ENCODE measurements around the gene APP. TPM values are rescaled to one million over a fixed set of nuclear protein-coding genes. Genes with fewer than 3 reads are reported as not detected.

Gene APP
- total and polyA plus RNA-seq, 7 donors: 37.7 to 118 (median 56.6) TPM

- no peaks in the 10 kb centered on the region for H3K9me3 ChIP-seq
- WGBS, 3 donors: 67 to 71% (median 70%) methylated on average over 7 of the region's 7 CpGs
- H3K4me3 ChIP-seq: no peak overlapping the region
- H3K4me1 ChIP-seq: no peaks in the 10 kb centered on the region
- H3K27ac ChIP-seq: no peak overlapping the region
- H3K27me3 ChIP-seq (ENCODE audit: insufficient read depth in 3 of 3, low read length in 2 of 3): no peaks in the 10 kb centered on the region
- intact Hi-C loops (cut with DNase I): no loop called here
- ATAC-seq (no peak), DNase-seq (no peak)
- H3K36me3 ChIP-seq (ENCODE audit: insufficient read depth in 1 of 2, low read depth in 1 of 2): no peaks in the 10 kb centered on the region
- no peak for TF ChIP-seq CTCF (IDR thresholded peaks at IDR 0.05)
These were observed 110.0 kb downstream of the APP start for GRCh38 chr21:26060335-26061115.

- Histone ChIP-seq H3K9me3 (no peaks in the 10 kb centered on the region), H3K27ac (no peak overlapping the region), H3K4me1 (no peaks in the 10 kb centered on the region), H3K27me3 (ENCODE audit: insufficient read depth in 3 of 3, low read length in 2 of 3) (no peaks in the 10 kb centered on the region), H3K36me3 (ENCODE audit: insufficient read depth in 1 of 2, low read depth in 1 of 2) (no peaks in the 10 kb centered on the region), H3K4me3 (no peak overlapping the region)
- ATAC-seq: no peak
- no peak for TF ChIP-seq CTCF (IDR thresholded peaks at IDR 0.05)
- 43 to 65% (median 52%) methylated on average over 6 of the region's 6 CpGs for WGBS, 3 donors
- intact Hi-C loops (cut with DNase I): no loop called here
- DNase-seq: no peak
These were observed 112.9 kb downstream of the APP start for GRCh38 chr21:26057477-26058170.

GRCh38 chr21:26055841-26056264, 114.7 kb downstream of the APP start:
- TF ChIP-seq CTCF (IDR thresholded peaks at IDR 0.05): no peak
- Histone ChIP-seq H3K27me3 (ENCODE audit: insufficient read depth in 3 of 3, low read length in 2 of 3) (no peaks in the 10 kb centered on the region), H3K9me3 (no peaks in the 10 kb centered on the region), H3K4me1 (no peaks in the 10 kb centered on the region), H3K27ac (no peak overlapping the region), H3K36me3 (ENCODE audit: insufficient read depth in 1 of 2, low read depth in 1 of 2) (peaks cover 0 to 1% of the 10 kb centered on the region in 2 donors), H3K4me3 (no peak overlapping the region)
- intact Hi-C loops (cut with DNase I): no loop called here
- ATAC-seq (no peak), DNase-seq (no peak)
- WGBS, 3 donors: 72 to 85% (median 75%) methylated on average over 5 of the region's 5 CpGs

- peaks cover 0 to 4% of the 10 kb centered on the region in 2 donors for H3K36me3 ChIP-seq (ENCODE audit: insufficient read depth in 1 of 2, low read depth in 1 of 2)
- intact Hi-C loops (cut with DNase I): no loop called here
- 20 to 55% (median 54%) methylated on average over 2 of the region's 2 CpGs for WGBS, 3 donors
These were observed 115.6 kb downstream of the APP start for GRCh38 chr21:26055010-26055409.

More at GRCh38 chr21:26055010-26055409, 115.6 kb downstream of the APP start:
- Histone ChIP-seq H3K4me1 (no peaks in the 10 kb centered on the region), H3K27me3 (ENCODE audit: insufficient read depth in 3 of 3, low read length in 2 of 3) (no peaks in the 10 kb centered on the region), H3K27ac (no peak overlapping the region), H3K9me3 (no peaks in the 10 kb centered on the region), H3K4me3 (no peak overlapping the region)
- ATAC-seq (no peak), DNase-seq (no peak)
- TF ChIP-seq CTCF (IDR thresholded peaks at IDR 0.05): no peak

Data from psoas muscle (tissue), 8 donors.